GM19240 (cell line): ENCODE measurements around the gene ARPC5L.
"Not testable (repeated sequence)": the region's sequence is repeated elsewhere in the genome, so short reads cannot be mapped to it uniquely, and the experiment has no call there.

Source experiments
- DNase-seq: peaks from one replicate; pipeline ENCODE4 v3.0.0; 2011; ENCODE audit warnings: low spot score; ENCODE audit not compliant: insufficient read length

Gene ARPC5L

DNA sequence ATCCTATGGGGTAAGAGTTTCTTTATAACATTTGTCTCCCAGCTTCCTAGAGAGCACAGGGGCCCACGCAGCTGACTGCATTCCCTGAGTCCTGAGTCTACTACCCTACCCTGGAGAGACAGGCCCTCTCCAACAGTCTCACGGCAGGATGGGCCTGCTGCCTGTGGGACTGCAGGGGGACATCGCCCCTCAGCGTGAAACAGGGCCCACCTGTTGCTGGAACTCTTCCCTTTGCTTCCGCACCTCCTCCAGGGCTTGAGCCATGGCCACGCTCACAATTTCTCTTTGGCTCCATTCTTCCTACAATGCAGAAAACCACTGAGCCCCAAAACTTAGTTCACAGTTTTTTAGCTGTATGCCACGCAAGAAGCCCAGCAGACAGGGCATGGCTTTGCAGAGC lies 28.2 kb downstream of the ARPC5L start:
- DNase-seq: no peak

DNA sequence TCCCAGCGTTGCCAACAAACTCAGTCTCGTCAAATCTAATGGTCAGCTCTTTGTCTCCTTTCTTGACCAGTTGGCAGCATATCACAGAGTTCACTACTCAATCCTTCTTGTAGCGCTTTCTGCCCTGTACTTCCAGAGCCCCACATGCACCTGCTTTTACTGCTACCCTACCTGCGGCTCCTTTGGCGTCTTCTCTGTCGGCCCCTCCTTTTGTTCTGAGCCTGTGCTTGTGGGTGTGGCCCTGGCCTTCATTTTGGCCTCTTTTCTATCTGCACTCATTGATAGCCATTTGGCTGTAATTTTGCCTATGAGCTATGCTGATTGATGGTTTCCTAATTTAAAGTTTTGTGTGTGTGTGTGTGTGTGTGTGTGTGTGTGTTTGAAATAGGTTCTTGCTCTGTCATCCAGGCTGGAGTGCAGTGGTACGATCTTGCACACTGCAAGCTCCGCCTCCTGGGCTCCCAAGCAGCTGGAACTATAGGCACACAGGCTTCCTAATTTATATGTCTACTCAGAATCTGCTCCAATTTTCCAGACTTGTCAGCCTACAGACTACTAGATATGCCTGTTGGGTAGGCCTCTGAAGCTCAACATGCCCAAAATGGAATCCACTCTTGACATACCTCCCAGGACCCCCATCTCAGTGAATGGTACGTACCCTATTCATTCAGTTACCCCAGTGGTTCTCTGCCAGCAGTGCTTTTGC lies 32.3 kb downstream of the ARPC5L start:
- no peak for DNase-seq

DNA sequence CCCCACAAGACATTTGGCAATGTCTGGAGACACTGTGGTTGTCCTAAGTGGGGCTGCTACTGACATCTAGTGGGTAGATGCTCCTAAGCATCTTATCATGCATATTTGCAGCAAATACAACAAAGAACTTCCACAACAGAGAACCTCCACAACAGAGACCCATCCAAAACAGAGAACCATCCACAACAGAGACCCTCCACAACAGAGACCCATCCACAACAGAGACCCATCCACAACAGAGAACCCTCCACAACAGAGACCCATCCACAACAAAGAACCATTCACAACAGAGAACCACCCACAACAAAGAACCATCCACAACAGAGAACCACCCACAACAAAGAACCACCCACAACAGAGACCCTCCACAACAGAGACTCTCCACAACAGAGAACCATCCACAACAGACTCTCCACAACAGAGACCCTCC lies 32.8 kb downstream of the ARPC5L start:
- DNase-seq: no peak

DNA sequence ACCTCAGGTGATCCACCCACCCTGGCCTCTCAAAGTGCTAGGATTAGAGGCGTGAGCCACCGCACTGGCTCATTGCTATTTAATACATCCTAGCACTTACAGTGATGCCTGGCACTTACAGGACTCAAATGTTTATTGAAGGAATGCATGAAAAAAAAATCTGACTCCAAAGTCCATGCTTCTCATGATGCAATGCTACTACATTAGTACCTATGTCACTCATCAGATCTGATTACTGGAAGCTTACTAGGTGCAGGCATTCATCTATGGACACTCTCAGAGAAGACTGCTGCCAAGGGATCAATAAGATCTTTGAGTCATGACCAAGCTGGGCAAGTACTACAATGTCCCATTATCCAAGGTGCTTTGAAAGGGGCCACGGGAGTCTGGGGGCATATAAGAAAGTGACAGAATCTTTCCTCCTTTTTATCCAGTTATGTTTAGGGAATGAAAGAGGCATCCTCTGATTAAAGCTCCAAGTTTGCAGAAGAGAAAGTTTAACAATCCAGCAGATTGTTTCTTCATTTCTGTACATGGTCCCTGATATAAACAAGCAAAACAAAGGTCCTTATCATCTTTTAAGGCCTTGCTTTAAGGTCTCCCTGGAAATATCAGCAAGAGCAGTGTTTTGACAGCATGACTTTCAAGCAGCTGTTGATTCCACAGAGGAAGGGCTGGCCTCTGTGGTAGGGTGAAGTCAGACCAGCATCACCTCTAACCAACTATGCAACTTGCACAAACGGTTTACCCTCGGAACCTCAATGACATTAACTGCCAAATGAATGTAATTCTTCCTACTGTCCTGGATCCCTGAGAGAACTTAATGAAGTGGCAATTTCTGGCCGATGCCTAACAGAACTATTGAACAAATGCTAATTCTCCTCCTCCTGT lies 35.9 kb downstream of the ARPC5L start:
- DNase-seq: no peak

DNA sequence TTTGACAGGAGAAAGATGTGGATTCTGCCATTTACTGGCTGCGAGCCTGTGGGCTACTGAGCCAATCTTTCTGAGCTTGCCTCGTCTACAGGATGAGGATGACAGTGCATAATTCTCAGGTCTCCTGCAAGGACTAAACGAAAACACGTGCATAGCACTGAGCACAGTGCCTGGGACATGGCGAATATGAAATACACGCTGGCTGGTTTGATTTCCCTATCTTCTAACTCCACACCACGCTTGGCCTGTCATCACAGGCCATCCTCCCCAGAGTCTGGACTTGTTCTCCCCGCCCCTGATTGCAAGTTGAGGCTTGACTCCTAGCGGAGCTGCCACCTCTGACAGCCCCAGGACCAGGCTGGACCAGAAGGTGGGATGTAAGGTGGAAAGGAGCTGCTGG lies 37.9 kb downstream of the ARPC5L start:
- DNase-seq: no peak

DNA sequence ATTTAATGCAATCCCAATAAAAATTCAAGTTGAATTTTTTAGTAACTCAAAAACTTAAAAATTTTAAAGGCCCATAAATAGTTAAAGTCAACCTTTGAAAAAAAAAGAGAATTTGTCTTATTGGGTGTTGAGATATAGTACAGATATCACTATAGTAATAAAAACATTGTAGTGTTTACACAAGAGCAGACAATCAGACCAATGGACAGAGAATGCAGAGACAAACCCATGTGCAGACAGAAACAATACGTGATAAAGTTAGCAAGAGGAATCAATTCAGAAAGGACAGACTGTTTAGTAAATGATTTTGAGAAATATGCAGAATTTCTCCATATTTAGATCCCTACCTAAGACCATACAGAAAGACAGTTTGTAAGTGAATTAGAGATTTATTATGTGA lies 45.0 kb downstream of the ARPC5L start:
- DNase-seq: no peak

DNA sequence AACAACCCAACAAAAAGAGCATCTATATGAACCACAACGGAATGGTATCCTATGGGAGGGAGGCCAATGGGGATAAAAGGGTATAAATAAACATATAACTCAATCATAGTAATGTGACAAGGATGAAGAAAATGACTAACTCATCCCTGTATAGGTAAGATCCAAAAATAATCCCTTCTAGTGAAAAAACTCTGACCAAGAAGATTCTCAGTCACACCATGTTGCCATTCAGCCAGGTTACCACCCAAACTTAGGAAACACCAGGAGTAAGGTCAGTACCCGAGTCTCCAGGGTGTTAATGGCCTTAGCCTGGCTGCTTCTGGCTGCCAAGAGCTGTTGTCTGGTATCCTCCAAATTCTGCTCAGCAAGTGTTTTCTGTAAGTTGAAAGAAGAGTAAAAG lies 46.2 kb downstream of the ARPC5L start:
- DNase-seq: no peak

DNA sequence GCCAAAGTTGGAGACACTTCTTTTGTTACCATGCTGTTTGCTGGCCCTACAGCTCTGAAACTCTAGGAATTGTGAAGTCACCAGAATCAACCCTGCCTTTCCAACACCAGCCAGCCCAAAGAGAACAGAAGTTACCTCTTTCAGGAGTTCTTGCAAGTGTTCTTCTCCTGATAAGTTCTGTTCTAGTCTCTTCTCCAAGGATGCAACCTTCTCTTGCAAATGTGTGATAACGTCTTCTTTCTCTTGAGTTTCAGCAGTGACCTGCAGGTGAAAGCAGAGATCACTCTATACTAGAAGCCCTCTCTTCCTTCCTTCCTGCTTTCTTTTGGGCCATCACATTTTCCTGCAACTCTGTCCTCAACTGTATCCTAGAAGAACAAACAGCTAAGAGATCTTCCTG lies 49.8 kb downstream of the ARPC5L start:
- no peak for DNase-seq

DNA sequence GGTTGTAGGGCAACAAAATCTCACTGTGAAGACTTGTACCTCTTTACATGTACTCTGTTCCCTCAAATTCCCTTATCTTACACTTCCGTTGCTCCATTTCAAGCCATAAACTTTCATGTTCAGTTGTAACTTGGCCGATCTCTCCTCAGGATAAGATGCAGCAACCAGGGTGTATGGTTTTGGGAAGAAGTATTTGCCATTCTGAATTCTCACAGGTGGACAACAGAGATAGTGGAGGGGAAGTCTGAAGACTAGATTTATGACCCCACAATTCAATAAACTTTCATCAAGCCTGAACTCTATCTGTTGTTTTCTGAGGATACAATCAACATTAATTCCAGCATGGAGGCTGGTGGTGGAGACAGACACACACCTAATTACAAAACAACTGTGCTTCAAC lies 51.4 kb downstream of the ARPC5L start:
- DNase-seq: no peak

DNA sequence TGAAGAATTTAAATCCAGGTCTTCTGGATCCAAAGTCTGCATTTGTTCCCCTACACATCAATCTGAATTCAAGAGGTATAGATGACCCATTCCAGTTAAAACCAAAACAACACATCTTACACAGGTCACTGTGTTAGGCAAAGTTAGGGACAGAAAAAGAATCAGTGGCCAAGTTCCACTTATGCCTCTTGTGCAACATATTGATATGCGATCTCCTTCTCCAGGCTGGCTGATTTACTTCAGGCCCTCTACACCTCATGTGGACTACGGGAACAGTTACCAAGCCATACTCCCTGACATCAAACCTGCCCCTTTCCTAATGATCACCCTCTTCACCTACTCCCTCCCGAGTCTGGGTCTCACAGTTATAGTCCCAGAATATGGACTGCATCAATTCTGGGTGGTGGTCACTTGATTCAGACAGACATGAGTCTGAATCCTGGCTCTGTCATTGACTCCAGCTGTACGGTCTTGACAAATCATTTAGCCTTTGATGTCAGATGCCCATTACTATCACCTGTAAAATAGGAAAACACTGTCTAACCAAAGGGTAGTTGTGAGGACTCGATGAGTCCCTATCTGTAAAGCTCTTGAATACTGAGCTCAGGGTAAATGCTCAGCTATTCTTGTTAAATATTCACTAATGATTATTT lies 52.9 kb downstream of the ARPC5L start:
- no peak for DNase-seq

DNA sequence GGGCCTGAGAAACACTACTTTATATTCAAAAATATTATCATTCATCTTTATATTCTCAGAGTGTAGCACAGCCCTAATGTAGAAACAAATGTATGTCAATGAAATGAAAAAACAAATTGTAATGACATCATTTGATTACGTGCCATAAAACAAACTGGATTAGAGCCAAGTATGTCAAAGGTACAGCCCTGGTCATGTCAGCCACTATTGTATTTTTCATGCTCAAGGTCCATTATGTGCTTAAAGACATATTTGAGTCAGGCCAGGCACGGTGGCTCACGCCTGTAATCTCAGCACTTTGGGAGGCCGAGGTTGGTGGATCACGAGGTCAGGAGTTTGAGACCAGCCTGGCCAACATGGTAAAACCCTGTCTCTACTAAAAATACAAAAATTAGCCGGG lies 58.5 kb downstream of the ARPC5L start:
- DNase-seq: not testable (repeated sequence)
